Skin epidermis (tissue), 12 donors: Measurements from ENCODE around the gene CCDC12.
A peak's percentile ranks its signal among the peaks of the same experiment; 100 is the strongest.

ENCODE experiments used
- H3K27ac ChIP-seq, 21 experiments: fragments of 200-600 bp; sonication (generic) in 11 of 21; one replicate each; pipeline ENCODE4 v1.5.0; 2020; ENCODE audit warnings: mild to moderate bottlenecking in 3 of 21, inconsistent platforms in 2 of 21, moderate library complexity in 2 of 21
- H3K4me3 ChIP-seq, 7 experiments: fragments of 200-600 bp; sonication (generic) in 2 of 7; one replicate each; pipeline ENCODE4 v1.5.0; 2020; ENCODE audit warnings: inconsistent platforms in 2 of 7, mild to moderate bottlenecking in 2 of 7, moderate library complexity in 1 of 7

The CCDC12 gene

GRCh38 chr3:47008851-47009224 lies 32.3 kb upstream of the CCDC12 start:
- peak overlapping the region; percentile 27 to 48 (median 41) for H3K4me3 ChIP-seq
- peak overlapping the region in 16 of 21 experiments; percentile 9 to 89 (median 82) for H3K27ac ChIP-seq

GRCh38 chr3:47008234-47008796 lies 31.8 kb upstream of the CCDC12 start:
- H3K4me3 ChIP-seq, result no peak overlapping the region
- H3K27ac ChIP-seq, result no peak overlapping the region

DNA sequence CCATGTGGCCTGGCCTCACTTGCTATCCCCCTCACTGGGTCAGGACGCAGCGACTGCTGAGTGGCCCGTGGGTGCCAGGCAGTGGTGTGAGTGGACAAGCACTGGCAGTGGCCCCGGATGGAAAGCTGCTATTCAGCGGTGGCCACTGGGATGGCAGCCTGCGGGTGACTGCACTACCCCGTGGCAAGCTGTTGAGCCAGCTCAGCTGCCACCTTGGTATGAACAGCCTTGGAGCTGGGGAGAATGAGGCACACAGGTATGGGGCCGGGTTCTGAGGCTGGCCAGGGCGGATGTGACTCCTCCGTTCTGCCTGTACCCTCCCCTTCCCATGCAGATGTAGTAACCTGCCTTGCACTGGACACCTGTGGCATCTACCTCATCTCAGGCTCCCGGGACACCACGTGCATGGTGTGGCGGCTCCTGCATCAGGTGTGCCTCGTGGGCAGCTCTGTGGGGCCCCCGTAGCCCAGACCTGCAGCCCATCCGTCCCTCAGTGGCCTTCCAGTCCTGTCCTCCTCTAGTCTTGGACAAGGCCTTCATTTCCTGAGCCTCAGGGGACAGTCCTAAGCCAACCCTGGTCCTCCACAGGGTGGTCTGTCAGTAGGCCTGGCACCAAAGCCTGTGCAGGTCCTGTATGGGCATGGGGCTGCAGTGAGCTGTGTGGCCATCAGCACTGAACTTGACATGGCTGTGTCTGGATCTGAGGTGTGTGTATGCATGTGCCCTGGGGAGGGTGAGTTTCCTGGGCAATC lies 31.1 kb upstream of the CCDC12 start:
- no peak overlapping the region for H3K4me3 ChIP-seq

GRCh38 chr3:47007001-47007400 lies 30.5 kb upstream of the CCDC12 start:
- Histone ChIP-seq H3K4me3 (no peak overlapping the region), H3K27ac (no peak overlapping the region)

More for the DNA sequence above, 31.1 kb upstream of the CCDC12 start:
- H3K27ac ChIP-seq, result no peak overlapping the region

GRCh38 chr3:47006145-47006651 lies 29.7 kb upstream of the CCDC12 start:
- H3K27ac ChIP-seq, result no peak overlapping the region
- no peak overlapping the region for H3K4me3 ChIP-seq

DNA sequence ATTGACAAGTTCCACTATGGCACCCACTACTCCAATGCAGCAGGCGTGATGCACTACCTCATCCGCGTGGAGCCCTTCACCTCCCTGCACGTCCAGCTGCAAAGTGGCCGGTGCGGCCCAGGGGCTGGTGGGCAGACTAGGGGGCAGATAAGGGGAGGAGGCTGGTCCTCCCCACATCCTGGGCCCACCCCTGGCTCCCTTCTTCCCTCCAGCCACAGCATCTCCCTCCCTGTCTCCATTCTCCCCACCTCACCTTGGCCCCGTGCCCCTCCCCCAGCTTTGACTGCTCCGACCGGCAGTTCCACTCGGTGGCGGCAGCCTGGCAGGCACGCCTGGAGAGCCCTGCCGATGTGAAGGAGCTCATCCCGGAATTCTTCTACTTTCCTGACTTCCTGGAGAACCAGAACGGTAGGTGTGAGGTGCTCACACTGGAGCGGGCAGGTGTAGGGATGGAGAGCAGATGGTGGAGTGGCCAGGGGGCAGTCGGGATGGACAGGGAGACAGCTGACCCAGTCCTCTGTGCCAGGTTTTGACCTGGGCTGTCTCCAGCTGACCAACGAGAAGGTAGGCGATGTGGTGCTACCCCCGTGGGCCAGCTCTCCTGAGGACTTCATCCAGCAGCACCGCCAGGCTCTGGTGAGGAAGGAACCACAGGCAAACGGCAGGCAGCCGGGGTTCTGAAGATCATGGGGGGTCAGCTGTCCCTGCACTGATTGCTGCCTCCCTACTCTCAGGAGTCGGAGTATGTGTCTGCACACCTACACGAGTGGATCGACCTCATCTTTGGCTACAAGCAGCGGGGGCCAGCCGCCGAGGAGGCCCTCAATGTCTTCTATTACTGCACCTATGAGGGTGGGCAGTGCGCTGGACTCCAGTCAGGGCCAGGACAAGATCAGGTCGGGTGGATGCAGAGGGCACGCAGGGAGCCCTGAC lies 28.9 kb upstream of the CCDC12 start:
- Histone ChIP-seq H3K27ac (no peak overlapping the region), H3K4me3 (no peak overlapping the region)

- Histone ChIP-seq H3K27ac (no peak overlapping the region), H3K4me3 (no peak overlapping the region)
Measured at GRCh38 chr3:47004369-47005211, 28.0 kb upstream of the CCDC12 start.

GRCh38 chr3:47003461-47004368 lies 27.2 kb upstream of the CCDC12 start:
- H3K27ac ChIP-seq, result no peak overlapping the region
- no peak overlapping the region for H3K4me3 ChIP-seq

DNA sequence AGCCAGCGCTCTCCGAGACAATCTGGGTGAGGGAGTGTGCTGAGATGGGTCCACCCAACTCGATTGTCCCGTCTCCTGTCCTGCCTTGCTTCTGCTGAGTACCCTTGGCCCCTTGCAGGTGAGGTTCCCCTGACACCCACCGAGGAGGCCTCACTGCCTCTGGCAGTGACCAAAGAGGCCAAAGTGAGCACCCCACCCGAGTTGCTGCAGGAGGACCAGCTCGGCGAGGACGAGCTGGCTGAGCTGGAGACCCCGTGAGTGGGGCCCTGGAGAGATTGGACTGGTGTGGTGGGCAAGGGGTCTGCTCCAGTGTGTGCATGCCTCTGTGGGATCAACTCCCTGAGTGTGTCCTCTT lies 26.5 kb upstream of the CCDC12 start:
- H3K4me3 ChIP-seq, result no peak overlapping the region
- no peak overlapping the region for H3K27ac ChIP-seq

- no peak overlapping the region for H3K4me3 ChIP-seq
- no peak overlapping the region for H3K27ac ChIP-seq
Measured at GRCh38 chr3:47002171-47003055, 25.9 kb upstream of the CCDC12 start.

GRCh38 chr3:47001731-47002170 lies 25.2 kb upstream of the CCDC12 start:
- H3K4me3 ChIP-seq, result no peak overlapping the region
- H3K27ac ChIP-seq, result no peak overlapping the region

DNA sequence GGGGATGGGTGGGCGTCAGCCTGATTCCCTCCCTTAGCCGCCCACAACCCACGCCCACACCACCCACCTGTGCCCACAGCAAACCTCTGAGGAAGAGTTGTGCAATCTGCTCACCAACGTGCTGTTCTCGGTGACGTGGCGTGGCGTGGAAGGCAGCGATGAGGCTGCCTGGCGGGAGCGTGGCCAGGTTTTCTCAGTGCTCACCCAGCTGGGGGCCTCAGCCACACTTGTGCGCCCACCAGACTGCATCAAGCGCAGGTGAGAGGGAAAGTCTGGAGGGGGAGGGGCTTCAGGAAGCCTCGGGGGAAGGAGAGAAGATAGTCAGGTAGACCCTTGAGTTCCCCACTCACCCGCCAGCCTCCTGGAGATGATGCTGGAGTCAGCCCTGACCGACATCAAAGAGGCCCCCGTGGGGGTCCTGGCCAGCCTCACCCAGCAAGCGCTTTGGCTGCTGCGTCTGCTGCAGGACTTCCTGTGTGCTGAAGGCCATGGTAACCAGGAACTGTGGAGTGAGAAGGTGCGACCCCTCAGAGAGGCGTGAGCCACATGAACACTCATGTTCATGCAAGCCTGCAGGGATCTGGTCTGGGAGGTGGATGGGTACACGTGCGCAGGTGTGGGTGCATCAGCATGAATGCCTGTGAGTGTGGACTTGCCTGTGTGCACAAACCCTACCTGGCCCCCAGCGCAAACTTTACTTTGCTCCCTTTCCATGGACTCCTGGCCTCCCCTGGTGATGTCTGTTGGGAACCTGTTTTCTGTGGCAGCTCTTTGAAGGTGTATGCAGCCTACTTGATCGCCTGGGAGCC lies 24.6 kb upstream of the CCDC12 start:
- Histone ChIP-seq H3K4me3 (no peak overlapping the region), H3K27ac (no peak overlapping the region)

DNA sequence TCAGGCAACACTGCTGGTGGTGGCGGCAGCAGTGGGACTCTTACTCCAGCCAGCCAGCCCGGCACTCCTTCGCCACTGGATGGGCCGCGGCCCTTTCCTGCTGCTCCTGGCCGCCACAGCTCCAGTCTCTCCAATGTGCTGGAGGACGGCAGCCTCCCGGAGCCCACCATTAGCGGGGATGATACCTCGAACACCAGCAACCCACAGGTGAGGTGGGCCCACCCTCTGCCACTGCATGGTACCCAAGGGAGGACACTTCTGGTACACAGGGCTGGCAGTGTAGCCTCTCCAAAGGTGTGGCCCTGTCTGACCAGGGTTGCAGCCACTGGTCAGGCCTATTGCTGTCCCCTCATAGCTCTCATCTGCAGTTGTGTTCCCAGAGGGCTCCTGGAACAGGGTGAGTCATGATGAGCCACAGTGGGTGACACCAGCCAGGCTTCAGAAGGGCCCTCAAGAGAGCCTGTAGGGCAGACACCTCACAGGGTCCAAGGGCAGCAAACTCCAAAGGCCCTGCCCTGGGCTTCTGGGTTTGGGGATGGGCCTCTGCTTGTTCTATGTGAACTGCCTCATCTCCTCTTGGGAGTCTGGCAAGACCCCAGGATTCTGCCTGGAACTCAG lies 23.8 kb upstream of the CCDC12 start:
- Histone ChIP-seq H3K27ac (no peak overlapping the region), H3K4me3 (no peak overlapping the region)

- H3K4me3 ChIP-seq, result no peak overlapping the region
- no peak overlapping the region for H3K27ac ChIP-seq
Measured at GRCh38 chr3:46999516-47000197, 23.1 kb upstream of the CCDC12 start.

GRCh38 chr3:46998852-46999515 lies 22.4 kb upstream of the CCDC12 start:
- Histone ChIP-seq H3K27ac (no peak overlapping the region), H3K4me3 (no peak overlapping the region)
